ENCODE data around the gene RXYLT1. TPM values are rescaled to one million over a fixed set of nuclear protein-coding genes. Genes with fewer than 3 reads are reported as not detected.
"Not testable (repeated sequence)": the region's sequence is repeated elsewhere in the genome, so short reads cannot be mapped to it uniquely, and the experiment has no call there.

RXYLT1 gene, protein sequence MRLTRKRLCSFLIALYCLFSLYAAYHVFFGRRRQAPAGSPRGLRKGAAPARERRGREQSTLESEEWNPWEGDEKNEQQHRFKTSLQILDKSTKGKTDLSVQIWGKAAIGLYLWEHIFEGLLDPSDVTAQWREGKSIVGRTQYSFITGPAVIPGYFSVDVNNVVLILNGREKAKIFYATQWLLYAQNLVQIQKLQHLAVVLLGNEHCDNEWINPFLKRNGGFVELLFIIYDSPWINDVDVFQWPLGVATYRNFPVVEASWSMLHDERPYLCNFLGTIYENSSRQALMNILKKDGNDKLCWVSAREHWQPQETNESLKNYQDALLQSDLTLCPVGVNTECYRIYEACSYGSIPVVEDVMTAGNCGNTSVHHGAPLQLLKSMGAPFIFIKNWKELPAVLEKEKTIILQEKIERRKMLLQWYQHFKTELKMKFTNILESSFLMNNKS
- total RNA-seq: 10 to 100 TPM; 14.1 to 15.2 TPM
- long read RNA-seq, partial matches to known transcripts: 3 of 14 reads
- long read RNA-seq, other reads (novel, unspliced or antisense): 3 of 14 reads

DNA sequence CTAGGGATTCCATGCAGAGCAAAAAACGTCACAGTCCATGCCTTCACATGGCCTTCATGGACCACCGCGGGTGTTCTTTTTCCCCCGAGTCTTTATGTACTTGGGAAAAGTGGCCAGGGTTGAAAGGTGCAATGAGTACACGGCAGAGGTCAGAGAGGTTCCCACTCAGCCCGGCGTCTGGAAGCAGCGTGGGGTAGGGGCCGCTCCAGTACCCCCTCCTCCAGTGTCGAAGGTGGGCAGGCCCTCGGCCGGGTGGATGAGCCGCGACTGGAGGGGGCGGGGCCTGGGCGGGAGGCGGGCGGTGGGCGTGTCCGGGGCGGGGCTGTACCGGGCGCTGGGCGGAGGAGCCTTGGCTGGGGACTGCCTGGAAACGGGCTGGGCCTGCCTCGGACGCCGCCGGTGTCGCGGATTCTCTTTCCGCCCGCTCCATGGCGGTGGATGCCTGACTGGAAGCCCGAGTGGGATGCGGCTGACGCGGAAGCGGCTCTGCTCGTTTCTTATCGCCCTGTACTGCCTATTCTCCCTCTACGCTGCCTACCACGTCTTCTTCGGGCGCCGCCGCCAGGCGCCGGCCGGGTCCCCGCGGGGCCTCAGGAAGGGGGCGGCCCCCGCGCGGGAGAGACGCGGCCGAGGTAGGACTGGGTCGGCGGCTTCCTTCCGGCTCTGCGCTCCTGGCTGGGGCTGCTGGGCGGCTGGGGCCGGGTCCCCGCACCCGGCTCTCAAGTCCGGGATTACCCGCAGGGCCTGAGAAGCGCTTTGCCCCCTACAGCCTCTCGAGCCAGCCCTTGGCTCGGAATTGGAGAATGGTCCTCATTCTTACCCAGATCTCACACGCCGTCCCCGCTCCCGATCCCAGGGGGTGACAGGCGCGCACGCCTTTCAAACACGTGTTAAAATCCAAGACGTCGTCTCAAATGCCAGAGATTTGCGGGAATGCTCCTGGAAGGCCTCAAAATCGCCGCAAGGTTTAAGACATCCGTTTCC lies at the start of gene RXYLT1:
Gene RXYLT1, plus strand, starts transcription at position 412 of the 984 bp plus-strand sequence. Its CDS starts 52 bp downstream, at position 464.
- DNase-seq (peak; percentile 89), ATAC-seq (peak; percentile 100)
- intact Hi-C loops (cut with DNase I): no loop called here

DNA sequence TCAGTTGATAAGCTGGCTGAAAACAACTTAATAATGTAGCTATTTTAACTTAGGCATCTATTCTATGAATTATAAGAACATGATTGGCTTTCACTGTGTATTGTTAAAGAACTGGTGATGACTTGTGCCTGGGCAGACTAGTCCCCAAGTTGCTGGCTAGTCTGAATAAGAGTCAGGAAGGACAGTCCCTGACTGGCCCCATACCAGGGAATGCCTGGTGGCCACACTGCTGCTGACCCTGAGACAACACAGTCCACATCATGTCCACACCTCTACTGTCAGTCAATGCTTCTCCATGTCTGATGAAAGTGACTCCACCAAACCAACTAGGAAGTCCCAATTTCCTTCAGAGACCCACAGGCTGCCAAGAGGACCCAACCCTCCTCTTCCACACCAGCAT lies 46.9 kb upstream of the RXYLT1 start:
- DNase-seq; intact Hi-C loops (cut with DNase I); ATAC-seq: not testable (repeated sequence)

DNA sequence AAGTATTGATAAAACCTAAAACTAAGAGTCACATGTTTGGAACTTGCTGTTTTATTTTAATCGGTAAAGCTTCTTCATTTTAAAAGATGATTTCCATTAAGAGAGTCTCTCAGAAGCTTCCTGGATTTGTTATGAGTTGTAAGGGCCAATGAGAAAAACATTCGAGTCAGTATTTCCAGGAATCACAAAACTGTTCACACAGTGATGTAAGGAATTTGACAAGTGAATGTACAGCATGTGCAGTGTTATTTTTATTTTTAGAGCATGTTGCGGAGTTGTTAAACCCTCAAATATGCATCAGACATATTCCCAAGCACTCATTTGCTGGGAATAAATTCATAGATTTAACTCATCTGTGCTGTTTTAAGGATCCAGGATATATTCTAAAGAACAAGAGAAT lies 46.1 kb upstream of the RXYLT1 start:
- intact Hi-C loops (cut with DNase I); DNase-seq; ATAC-seq: not testable (repeated sequence)

DNA sequence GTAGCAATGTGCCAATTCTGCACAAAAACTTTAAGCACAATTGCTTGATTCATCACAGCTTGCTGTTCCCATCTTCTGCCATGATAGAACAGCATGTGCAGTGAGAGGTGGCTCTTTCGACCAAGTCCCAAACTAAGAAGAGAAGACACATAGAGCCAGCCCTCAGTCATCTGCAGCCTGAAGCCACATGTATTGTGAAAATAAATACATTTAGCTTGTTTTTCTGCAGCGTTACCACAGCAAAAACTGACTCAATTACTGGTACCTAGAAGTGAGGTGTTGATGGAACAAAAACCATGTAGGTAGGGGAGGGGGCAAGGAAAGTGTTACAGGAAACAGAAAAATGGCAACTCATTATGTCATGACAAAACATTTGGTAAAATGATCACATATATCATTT lies 39.2 kb upstream of the RXYLT1 start:
- ATAC-seq; intact Hi-C loops (cut with DNase I); DNase-seq: not testable (repeated sequence)

DNA sequence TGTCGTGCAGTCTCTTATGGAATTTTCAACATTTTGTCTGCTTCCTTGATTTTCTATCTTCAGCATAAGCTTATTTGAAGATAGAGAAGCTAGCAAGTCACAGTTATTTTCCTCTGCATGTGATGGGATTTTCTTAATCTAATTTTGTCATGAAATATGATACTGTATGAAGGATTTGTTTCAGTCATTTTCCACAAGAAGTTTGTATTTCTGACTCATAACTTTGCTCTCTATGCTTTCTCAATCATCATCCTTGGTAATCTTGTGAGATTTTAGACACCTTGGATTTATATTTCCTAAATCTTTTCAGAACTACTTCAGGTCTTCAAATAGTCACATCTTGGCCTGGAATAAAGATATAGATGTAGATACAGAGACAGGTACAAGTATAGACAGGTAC lies 38.3 kb upstream of the RXYLT1 start:
- ATAC-seq; intact Hi-C loops (cut with DNase I); DNase-seq: not testable (repeated sequence)

DNA sequence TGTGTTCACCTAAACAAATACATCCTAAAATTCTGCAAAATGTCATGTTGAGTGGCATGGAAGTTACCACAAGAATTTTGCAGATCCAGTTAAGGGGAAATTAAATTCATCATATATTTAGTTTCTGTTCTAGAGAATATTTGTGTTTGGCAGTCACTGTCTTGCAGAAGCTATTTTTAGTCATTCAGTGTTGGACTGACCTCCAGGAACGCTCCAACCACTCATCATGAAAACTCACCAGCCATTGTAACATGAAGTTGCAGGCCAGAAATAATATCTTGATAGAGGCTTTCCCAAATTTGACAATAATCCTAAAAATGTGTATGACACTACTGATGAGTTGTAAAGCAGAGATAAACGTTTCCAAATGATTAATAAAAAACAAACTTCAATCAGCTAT lies 35.6 kb upstream of the RXYLT1 start:
- peak; percentile 35 to 76 for ATAC-seq
- intact Hi-C loops (cut with DNase I); DNase-seq: not testable (repeated sequence)

DNA sequence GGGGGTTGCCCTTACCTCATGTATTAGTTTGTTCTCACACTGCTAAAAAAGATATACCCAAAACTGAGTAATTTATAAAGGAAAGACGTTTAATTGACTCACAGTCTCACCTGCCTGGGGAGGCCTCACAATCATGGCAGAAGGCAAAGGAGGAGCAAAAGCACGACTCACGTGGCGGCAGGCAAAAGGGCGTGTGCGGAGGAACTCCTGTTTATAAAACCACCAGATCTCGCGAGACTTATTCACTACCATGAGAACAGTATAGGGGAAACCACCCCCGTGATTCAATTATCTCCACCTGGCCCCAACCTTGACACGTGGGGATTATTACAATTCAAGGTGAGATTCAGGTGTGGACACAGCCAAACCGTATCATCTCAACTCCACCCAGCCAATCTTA lies 33.2 kb upstream of the RXYLT1 start:
- ATAC-seq; DNase-seq; intact Hi-C loops (cut with DNase I): not testable (repeated sequence)

DNA sequence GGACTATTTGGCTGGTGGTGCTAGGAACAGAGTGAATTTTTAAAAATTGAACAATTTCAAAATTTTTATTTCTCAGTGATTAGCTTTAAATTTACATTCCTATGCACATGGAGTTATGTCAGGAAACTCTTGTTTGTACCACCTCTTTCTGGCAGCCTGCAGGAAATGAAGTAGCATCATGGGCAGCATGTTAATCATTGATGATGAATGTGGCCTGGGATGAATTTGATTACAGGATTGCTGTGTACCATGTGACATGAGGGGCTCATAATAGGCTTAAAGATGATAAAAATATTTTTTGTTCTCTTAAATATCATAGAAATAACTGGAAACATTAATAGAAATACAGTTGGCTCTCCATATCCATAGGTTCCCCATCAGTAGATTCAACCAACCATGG lies 32.6 kb upstream of the RXYLT1 start:
- ATAC-seq; DNase-seq; intact Hi-C loops (cut with DNase I): not testable (repeated sequence)

DNA sequence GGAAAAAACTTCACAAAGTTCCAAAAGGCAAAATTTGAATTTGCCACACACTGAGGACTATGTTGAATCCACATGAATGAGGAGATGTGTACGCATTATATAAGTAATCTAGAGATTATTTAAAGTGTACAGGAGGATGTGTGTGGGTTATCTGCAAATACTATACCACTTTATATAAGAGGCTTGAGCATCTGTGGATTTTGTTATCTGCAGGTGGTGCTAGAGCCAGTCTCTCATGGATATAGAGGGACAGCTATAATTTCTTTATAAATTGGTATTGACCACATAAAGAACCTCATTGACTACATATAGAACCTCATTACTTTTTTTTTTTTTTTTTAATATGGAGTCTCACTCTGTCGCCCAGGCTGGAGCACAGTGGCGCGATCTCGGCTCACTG lies 32.2 kb upstream of the RXYLT1 start:
- intact Hi-C loops (cut with DNase I): no loop called here
- no peak for DNase-seq
- no peak for ATAC-seq

DNA sequence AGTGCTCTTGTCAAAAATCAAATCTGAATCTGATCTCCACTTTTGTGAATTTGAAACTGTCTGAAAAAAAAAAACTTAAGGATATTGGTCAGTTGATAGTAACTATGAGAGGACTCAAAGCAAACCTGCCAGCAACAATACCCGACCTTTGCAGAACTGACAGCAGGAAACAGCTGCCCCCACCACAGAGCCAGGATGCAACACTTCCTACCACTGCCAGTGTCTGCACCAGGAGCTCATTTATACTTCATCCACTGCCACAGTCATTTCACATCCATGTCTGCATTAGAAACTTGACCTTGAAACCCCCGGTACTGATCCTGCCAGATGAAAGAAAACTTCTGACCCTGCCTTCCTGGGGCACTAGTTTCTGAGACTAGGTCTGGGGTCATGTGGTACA lies 27.4 kb upstream of the RXYLT1 start:
- DNase-seq: no peak
- no peak for ATAC-seq
- intact Hi-C loops (cut with DNase I): no loop called here

DNA sequence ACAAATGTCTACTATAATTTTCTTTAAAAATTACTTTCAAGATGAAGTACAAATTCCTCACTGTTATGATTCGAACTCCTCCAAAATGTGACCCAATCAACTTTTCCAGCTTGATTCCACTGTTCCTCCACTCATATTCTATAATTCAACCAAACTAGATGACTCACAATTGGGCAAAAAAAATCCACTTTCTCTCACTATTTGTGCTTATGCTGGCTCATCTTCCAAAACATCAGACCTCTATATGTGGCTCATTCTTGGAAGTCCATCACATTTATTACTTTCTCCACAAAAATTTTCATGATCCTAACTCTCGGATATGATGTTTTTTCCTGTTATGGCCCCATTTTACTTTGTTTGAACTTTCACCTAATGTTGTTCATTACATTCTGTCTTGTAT lies 26.9 kb upstream of the RXYLT1 start:
- ATAC-seq (no peak), DNase-seq (no peak)
- intact Hi-C loops (cut with DNase I): no loop called here

DNA sequence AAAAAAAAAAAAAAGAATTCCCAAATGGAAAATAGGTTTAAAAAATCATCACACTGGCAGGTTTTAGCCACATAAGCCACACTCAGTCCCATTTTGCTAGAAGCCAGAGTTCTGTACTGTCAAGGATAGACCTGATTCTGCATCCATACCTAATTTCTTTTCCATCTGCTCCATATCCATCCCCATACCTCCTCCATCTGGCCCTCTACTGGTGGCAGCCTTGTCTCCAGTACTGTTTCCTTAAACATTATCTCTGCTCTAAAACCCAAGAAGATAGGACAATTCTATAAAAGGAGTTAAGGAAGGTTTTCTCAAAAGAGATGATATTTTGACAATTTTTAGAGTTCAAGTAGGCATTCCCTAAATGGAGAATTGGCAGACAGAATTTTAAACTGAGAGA lies 26.0 kb upstream of the RXYLT1 start:
- DNase-seq: no peak
- no peak for ATAC-seq
- intact Hi-C loops (cut with DNase I): no loop called here

DNA sequence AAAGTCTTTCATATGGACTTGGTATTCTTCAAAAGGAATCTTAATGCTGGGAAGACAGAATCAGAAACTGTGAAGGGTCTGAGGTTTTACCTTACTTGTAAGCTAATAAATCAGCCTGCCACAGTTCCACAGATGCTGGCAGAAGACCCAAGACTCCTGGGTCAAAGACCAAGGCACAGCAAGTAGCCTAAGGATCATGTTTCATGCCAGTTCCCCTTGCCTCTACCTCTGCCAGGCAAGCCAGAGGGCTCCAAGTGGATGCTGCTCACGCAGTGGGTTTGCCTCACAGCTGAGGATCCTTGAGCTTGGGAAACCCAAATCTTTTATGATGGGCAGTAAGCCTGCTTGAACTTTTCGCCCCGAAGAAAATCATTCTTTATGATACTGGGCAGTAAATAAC lies 15.2 kb upstream of the RXYLT1 start:
- ATAC-seq (no peak), DNase-seq (no peak)
- intact Hi-C loops (cut with DNase I): no loop called here

DNA sequence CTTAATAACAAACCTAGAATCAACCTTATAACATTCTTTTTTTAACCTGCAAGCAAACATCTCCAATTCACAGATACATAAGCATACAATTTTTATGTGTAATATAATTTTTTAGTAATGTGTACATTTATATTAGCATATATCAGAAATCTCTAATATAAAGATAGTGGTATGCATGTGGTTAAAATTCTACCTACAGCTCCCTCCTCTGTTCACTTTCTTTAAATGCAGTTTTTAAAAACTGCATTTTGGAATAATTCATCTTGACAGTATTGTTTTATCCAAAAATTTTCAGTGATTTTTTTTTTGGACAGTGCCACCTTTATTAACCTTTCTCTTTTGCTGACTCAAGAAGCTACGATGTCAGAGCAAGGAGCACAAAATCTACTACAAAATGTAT lies 13.2 kb upstream of the RXYLT1 start:
- ATAC-seq (no peak), DNase-seq (no peak)
- intact Hi-C loops (cut with DNase I): no loop called here

DNA sequence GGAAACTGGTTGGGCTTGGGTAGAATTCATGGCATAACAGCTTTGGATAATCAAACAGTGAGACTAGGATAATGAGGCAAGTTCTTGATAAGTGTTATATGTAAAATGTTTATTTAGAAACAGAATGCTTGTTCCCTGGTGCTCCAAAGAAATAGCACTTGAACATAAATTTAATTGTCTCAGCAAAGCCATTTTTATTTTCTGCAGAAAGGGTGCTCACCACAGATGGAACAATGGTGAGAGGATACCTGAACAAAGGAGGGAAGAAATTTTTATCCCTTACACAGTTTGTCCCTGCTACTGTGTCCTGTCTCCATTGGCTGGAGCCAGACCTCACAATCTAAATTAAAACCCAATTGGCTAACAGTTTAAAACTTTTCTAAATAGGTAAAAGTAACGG lies 9.3 kb upstream of the RXYLT1 start:
- no peak for ATAC-seq
- DNase-seq: no peak
- intact Hi-C loops (cut with DNase I): no loop called here

DNA sequence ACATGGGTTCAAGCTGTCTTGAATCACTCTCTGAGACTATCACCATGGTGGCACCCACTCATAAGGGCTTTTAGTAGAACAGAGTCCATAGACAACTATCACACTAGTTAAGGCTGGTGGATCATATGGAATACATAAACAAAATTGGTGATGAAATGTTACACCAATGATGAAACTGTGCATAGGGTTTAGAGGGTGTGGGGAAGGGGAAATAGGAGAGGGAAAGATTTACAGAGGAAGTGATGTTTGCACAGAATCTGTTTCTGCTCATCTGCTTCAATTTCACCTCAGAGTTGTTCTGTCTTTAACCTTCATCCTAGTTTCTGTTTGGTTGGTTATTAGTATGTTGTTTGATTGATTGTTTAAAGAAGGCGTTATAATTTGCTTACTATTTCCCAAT lies 2.4 kb upstream of the RXYLT1 start:
- DNase-seq (no peak), ATAC-seq (no peak)
- intact Hi-C loops (cut with DNase I): no loop called here

DNA sequence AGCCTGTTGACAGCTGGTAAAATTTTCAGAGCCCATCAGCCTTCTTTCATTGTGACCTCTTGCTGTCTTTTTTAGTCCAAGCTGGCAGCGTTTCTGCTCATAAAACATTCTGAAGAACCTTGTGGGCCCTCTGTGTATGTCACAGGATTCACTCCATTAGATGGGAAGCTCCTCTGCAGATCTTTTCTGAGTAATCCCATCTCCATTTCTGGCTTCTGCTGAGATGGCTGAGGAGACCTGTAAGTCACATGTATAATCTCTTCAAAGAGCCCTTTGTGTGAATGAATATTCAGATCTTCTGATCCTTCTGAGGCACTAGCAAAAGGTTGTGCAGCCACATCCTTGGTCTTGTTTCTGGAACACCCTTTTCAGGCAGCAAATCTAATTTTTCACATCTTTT lies 2.8 kb downstream of the RXYLT1 start:
- ATAC-seq: no peak
- intact Hi-C loops (cut with DNase I): no loop called here
- DNase-seq: no peak

DNA sequence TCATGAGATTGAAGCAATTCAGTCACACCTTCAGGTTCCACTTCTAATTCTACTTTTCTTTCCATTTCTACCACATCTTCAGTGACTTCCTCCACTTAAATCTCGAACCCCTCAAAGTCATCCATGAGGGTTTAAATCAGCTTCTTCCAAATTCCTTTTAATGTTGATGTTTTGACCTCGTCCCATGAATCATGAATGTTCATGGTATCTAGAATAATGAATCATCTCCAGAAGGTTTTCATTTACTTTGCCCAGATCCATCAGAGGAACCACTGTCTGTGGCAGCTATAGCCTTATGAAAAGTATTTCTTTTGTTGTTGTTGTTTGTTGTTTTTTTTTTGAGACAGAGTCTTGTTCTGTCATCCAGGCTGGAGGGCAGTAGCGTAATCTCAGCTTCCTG lies 7.6 kb downstream of the RXYLT1 start:
- DNase-seq (no peak), ATAC-seq (no peak)
- intact Hi-C loops (cut with DNase I): no loop called here

DNA sequence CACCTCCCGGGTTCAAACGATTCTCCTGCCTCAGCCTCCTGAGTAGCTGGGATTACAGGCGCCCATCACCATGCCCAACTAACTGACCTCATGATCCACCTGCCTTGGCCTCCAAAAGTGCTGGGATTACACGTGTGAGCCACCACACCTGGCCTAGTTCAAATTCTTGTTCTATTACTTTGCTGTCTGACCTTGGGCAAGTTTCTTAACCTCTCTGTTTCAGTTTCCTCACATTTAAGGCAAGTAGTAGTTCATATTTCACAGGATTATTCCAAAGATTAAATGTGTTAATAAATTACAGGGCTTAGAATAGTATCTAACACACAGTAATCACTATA lies 10.9 kb downstream of the RXYLT1 start:
- intact Hi-C loops (cut with DNase I): no loop called here
- DNase-seq (no peak), ATAC-seq (no peak)

DNA sequence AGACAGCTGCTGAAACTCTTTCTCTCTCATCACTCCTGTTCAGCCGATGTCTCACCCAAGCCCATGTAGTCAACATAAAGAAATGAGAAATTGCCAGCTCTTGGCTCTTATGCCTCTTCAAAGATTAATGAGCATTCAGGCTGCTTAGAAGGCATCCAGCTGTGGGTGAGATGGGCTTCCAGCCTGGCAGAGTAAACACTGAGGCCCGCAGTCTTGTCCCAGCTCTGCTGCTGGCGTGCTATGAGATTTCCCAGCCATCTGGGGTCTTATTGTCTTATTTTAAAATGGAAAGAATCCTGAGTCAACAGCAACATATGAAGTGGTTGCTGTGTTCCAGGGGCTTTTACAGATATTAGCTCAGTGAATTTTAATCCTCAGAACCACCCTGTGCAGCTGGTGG lies 12.6 kb downstream of the RXYLT1 start:
- DNase-seq: no peak
- no peak for ATAC-seq
- intact Hi-C loops (cut with DNase I): no loop called here

Measured in left cardiac atrium (tissue), 4 donors.